Fibroblast of lung (primary cell): ENCODE measurements around the gene KCND1. TPM values are rescaled to one million over a fixed set of nuclear protein-coding genes. Genes with fewer than 3 reads are reported as not detected.

ENCODE experiments used
- DNase-seq, 2 donors: peaks; one replicate each; pipeline versions ENCODE4 v3.0.0 to v3.0.0-alpha.2; 2010; ENCODE audit warnings: low read depth in 2 of 2
- H2AFZ ChIP-seq: 2 replicates; pipeline ENCODE4 v1.5.1; 2012; ENCODE audit warnings: low read length, control low read depth, inconsistent platforms
- H3K27ac ChIP-seq: 2 replicates; pipeline ENCODE4 v1.5.1; 2011; ENCODE audit warnings: low read length, control low read depth; ENCODE audit not compliant: insufficient read depth
- H3K27me3 ChIP-seq: 2 replicates; pipeline ENCODE4 v1.5.1; 2011; ENCODE audit warnings: mild to moderate bottlenecking, low read length; ENCODE audit not compliant: control insufficient read depth, insufficient read depth
- H3K36me3 ChIP-seq: 2 replicates; pipeline ENCODE4 v1.5.1; 2011; ENCODE audit warnings: low read length; ENCODE audit not compliant: control insufficient read depth, insufficient read depth
- H3K4me1 ChIP-seq: 2 replicates; pipeline ENCODE4 v1.5.1; 2011; ENCODE audit warnings: low read length; ENCODE audit not compliant: control insufficient read depth, insufficient read depth; ENCODE audit errors: extremely low read depth
- H3K4me2 ChIP-seq: 2 replicates; pipeline ENCODE4 v1.5.1; 2011; ENCODE audit warnings: low read length, control low read depth; ENCODE audit not compliant: insufficient read depth; ENCODE audit errors: extremely low read depth
- H3K4me3 ChIP-seq, 4 experiments: fragments of 200-600 bp in 1 of 4; sonication (generic) in 1 of 4; replicated peaks in 1 of 4; 2 replicates each; pipeline ENCODE4 v1.5.1; 2011 to 2016; ENCODE audit warnings: low read length in 4 of 4, low read depth in 3 of 4, mild to moderate bottlenecking in 3 of 4, control low read depth in 2 of 4, inconsistent platforms in 1 of 4, mixed read lengths in 1 of 4; ENCODE audit not compliant: insufficient read depth in 1 of 4; ENCODE audit errors: control extremely low read depth in 1 of 4
- H3K79me2 ChIP-seq: 2 replicates; pipeline ENCODE4 v1.5.1; 2012; ENCODE audit warnings: mild to moderate bottlenecking, low read length, inconsistent platforms; ENCODE audit not compliant: control insufficient read depth, insufficient read depth
- H3K9ac ChIP-seq: 2 replicates; pipeline ENCODE4 v1.5.1; 2011; ENCODE audit warnings: mild to moderate bottlenecking, low read length, control low read depth; ENCODE audit not compliant: insufficient read depth
- H3K9me3 ChIP-seq: 2 replicates; pipeline ENCODE4 v1.5.1; 2012; ENCODE audit warnings: low read depth, low read length; ENCODE audit not compliant: control insufficient read depth, insufficient read depth
- H4K20me1 ChIP-seq: 2 replicates; pipeline ENCODE4 v1.5.1; 2011; ENCODE audit warnings: low read length; ENCODE audit not compliant: control insufficient read depth, insufficient read depth; ENCODE audit errors: extremely low read depth
- EZH2 ChIP-seq: IDR thresholded peaks from 2 replicates; pipeline ENCODE4 v1.5.1; 2012; ENCODE audit warnings: low read length, control low read depth, mild to moderate bottlenecking; ENCODE audit errors: missing control alignments
- polyA plus RNA-seq, 2 donors: library from polyadenylated mRNA; depleted of rRNA in 1 of 2; stranded (reverse) in 1 of 2; unstranded in 1 of 2; fragments of >200 nt; gene quantifications; 2 replicates each; pipeline ENCODE4 v1.2.1, GENCODE V29; 2011 to 2012; ENCODE audit warnings: missing spikeins in 1 of 2
- total RNA-seq: library from RNA; depleted of rRNA; stranded (reverse); fragments of >200 nt; gene quantifications from 2 replicates; pipeline ENCODE4 v1.2.1, GENCODE V29; 2014
- TF ChIP-seq, protein P1 (sequence below), 2 donors: IDR thresholded peaks in 1 of 2; conservative IDR thresholded peaks in 1 of 2; 1 replicate in 1 of 2; 2 replicates in 1 of 2; pipeline ENCODE4 v1.5.1; 2011 to 2012; ENCODE audit warnings: low read length in 2 of 2, control low read depth in 1 of 2, inconsistent platforms in 1 of 2, low read depth in 1 of 2, mild to moderate bottlenecking in 1 of 2

KCND1 gene
- total and polyA plus RNA-seq, 2 donors (not counting 1 experiment from before 2014, with no cell fraction given): 0.41 to 1.3 TPM

DNA sequence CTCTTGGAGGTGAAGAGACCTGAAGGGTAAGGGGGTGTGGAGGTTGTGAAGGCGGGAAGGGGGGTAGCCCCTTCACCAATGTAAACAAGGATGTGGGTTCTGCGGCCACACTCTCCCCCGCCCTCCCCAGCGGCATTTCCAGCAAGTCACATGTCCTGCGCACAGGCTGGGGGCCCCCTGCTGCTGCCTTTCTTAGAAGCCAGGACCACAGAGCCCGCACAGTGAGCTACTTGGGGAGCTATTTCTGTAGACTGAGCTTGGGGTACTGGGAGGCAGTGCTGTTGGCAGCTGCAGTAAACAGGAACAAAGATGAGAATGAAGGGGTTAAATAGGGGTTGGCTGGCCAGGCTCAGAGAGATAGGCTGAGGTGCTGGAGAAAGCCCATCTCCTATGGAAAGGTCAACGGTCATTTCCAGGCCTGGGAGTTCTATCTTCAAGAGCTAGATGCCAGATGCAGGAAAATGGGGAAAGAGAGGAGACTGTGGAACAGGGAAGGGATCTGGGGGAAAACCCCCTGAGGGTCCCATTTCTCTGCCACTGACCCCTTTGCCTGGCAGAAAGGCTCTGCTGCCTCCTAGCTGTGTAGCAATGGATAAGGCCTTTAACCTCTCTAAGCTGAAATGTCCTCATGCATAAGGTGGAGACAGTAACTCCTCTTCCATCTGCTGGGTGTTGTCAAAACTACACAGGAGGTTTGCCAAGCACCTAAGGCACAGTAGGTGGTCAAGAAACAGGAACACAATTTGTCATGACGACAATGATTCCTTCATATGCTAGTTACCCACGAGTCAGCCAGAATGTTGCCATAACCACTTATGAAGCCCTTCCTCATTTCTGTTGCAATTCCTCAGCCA lies 34.4 kb downstream of the KCND1 start:
- Histone ChIP-seq H3K4me2 (no peak overlapping the region), H3K27ac (no peak overlapping the region), H3K79me2 (peaks cover 5% of the 10 kb centered on the region), H2AFZ (no peak overlapping the region), H3K9ac (no peak overlapping the region), H3K36me3 (peaks cover 2% of the 10 kb centered on the region), H3K4me3 (no peak overlapping the region), H3K27me3 (no peaks in the 10 kb centered on the region), H3K4me1 (no peaks in the 10 kb centered on the region), H3K9me3 (no peaks in the 10 kb centered on the region), H4K20me1 (no peaks in the 10 kb centered on the region)
- DNase-seq: peak in 1 of 2 donors; percentile 51
- TF ChIP-seq, protein P1, sequence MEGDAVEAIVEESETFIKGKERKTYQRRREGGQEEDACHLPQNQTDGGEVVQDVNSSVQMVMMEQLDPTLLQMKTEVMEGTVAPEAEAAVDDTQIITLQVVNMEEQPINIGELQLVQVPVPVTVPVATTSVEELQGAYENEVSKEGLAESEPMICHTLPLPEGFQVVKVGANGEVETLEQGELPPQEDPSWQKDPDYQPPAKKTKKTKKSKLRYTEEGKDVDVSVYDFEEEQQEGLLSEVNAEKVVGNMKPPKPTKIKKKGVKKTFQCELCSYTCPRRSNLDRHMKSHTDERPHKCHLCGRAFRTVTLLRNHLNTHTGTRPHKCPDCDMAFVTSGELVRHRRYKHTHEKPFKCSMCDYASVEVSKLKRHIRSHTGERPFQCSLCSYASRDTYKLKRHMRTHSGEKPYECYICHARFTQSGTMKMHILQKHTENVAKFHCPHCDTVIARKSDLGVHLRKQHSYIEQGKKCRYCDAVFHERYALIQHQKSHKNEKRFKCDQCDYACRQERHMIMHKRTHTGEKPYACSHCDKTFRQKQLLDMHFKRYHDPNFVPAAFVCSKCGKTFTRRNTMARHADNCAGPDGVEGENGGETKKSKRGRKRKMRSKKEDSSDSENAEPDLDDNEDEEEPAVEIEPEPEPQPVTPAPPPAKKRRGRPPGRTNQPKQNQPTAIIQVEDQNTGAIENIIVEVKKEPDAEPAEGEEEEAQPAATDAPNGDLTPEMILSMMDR (conservative IDR thresholded peaks at IDR 0.05 in 1 of 2, IDR thresholded peaks at IDR 0.05 in 1 of 2; ENCODE audit: low read depth in 1 of 2, low read length in 2 of 2): peak in 1 of 2 donors; percentile 20
- TF ChIP-seq EZH2: no peak

DNA sequence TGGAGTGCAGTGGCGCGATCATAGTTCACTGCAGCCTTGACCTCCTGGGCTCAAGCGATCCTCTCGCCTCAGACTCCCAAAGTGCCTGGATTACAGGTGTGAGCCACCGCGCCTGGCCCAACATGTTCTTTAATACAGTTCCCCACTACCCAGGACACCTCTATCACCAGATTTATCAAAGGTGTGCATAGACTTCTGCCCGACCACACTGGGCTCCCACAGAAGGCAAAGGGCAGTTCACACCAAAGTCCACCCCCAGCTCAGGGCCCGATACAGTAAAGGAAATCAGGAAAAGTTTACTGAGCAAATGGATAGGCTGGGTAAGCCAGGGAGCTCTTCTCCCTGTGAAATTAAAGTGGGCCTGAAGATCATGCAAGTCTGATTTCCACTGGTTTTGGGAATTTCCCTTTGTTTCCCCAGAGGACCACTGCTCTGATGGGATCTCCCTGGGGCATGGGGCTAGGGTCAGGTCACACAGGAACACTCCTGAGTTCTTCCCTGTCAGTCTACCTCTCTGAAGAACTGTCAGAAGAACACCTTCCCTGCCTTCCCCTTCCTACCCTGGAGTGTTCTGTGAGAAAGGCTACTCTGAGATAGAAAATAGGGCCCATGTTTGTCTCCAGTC lies 35.1 kb downstream of the KCND1 start:
- no peaks in the 10 kb centered on the region for H4K20me1 ChIP-seq

DNA sequence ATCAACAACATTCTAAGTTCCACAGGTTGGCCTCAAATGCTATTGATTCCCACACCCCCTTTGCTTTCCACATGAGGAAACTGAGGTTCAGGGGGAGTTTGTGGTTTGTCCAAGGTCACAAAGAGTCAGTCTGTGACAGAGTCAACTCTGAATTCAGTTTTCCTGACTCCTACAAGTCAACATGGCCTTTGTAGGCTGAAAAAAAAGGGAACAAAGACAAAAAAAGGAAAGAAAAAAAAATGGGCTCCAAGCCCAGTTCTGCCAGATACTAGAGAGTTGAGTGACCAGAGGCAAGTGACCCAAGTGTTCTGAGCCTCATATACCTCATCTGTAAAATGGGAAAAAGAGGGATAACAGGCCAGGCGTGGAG lies 36.4 kb downstream of the KCND1 start:
- H3K27ac ChIP-seq: no peak overlapping the region
- no peak overlapping the region for H3K9ac ChIP-seq
- no peak for DNase-seq

More for the DNA sequence above, 35.1 kb downstream of the KCND1 start:
- TF ChIP-seq, protein P1 (conservative IDR thresholded peaks at IDR 0.05 in 1 of 2, IDR thresholded peaks at IDR 0.05 in 1 of 2; ENCODE audit: low read depth in 1 of 2, low read length in 2 of 2): no peak
- TF ChIP-seq EZH2: no peak
- Histone ChIP-seq H2AFZ (no peak overlapping the region), H3K4me3 (no peak overlapping the region), H3K4me1 (no peaks in the 10 kb centered on the region), H3K4me2 (no peak overlapping the region), H3K9ac (no peak overlapping the region), H3K9me3 (no peaks in the 10 kb centered on the region), H3K27me3 (no peaks in the 10 kb centered on the region), H3K27ac (no peak overlapping the region), H3K79me2 (peaks cover 5% of the 10 kb centered on the region), H3K36me3 (peaks cover 2% of the 10 kb centered on the region)
- DNase-seq: no peak

More for the DNA sequence above, 36.4 kb downstream of the KCND1 start:
- Histone ChIP-seq H3K4me1 (no peaks in the 10 kb centered on the region), H3K36me3 (peaks cover 2% of the 10 kb centered on the region), H3K27me3 (no peaks in the 10 kb centered on the region), H4K20me1 (no peaks in the 10 kb centered on the region), H3K4me3 (no peak overlapping the region), H2AFZ (no peak overlapping the region), H3K9me3 (no peaks in the 10 kb centered on the region), H3K4me2 (no peak overlapping the region), H3K79me2 (peaks cover 5% of the 10 kb centered on the region)
- TF ChIP-seq, protein P1 (conservative IDR thresholded peaks at IDR 0.05 in 1 of 2, IDR thresholded peaks at IDR 0.05 in 1 of 2; ENCODE audit: low read depth in 1 of 2, low read length in 2 of 2): no peak
- no peak for TF ChIP-seq EZH2
